Middle frontal gyrus (tissue), 1 donor: ENCODE data around the gene CLDN3.
"Not testable (repeated sequence)": the region's sequence is repeated elsewhere in the genome, so short reads cannot be mapped to it uniquely, and the experiment has no call there.

Experiments
- DNase-seq: peaks from one replicate; pipeline ENCODE4 v3.0.0-alpha.2; 2015; ENCODE audit warnings: low spot score; ENCODE audit errors: extremely low spot score

The CLDN3 gene

GRCh38 chr7:73737491-73738219, 32.4 kb downstream of the CLDN3 start:
- no peak for DNase-seq

- no peak for DNase-seq
Measured at GRCh38 chr7:73736885-73737284, 33.2 kb downstream of the CLDN3 start.

GRCh38 chr7:73735528-73735905, 34.6 kb downstream of the CLDN3 start:
- DNase-seq: no peak

GRCh38 chr7:73734619-73735527, 35.2 kb downstream of the CLDN3 start:
- DNase-seq: no peak

- DNase-seq: no peak
Measured at GRCh38 chr7:73732397-73732796, 37.7 kb downstream of the CLDN3 start.

- no peak for DNase-seq
Measured at GRCh38 chr7:73730485-73730884, 39.6 kb downstream of the CLDN3 start.

GRCh38 chr7:73728551-73728950, 41.5 kb downstream of the CLDN3 start:
- DNase-seq: no peak

- DNase-seq: no peak
Measured at GRCh38 chr7:73727952-73728351, 42.1 kb downstream of the CLDN3 start.

- no peak for DNase-seq
Measured at GRCh38 chr7:73726083-73726466, 44.0 kb downstream of the CLDN3 start.

GRCh38 chr7:73723813-73724212, 46.3 kb downstream of the CLDN3 start:
- DNase-seq: no peak

- DNase-seq: no peak
Measured at GRCh38 chr7:73722785-73723184, 47.3 kb downstream of the CLDN3 start.

- not testable (repeated sequence) for DNase-seq
Measured at GRCh38 chr7:73722182-73722581, 47.9 kb downstream of the CLDN3 start.

- no peak for DNase-seq
Measured at GRCh38 chr7:73721377-73721817, 48.7 kb downstream of the CLDN3 start.

- not testable (repeated sequence) for DNase-seq
Measured at GRCh38 chr7:73720443-73720842, 49.6 kb downstream of the CLDN3 start.

- DNase-seq: no peak
Measured at GRCh38 chr7:73719806-73720169, 50.3 kb downstream of the CLDN3 start.
